AG10803 (cell line): ENCODE results near the gene ITPRID1.

Experiments used
- DNase-seq: peaks from one replicate; pipeline ENCODE4 v3.0.0; 2010; ENCODE audit warnings: low read depth
- H3K4me3 ChIP-seq: 2 replicates; pipeline ENCODE4 v1.5.1; 2011; ENCODE audit warnings: mild to moderate bottlenecking, low read length, control low read depth
- TF ChIP-seq, protein P1 (sequence below): conservative IDR thresholded peaks from 2 replicates; pipeline ENCODE4 v1.5.1; 2011; ENCODE audit warnings: mild to moderate bottlenecking, low read length, control low read depth, inconsistent platforms

Gene ITPRID1

DNA sequence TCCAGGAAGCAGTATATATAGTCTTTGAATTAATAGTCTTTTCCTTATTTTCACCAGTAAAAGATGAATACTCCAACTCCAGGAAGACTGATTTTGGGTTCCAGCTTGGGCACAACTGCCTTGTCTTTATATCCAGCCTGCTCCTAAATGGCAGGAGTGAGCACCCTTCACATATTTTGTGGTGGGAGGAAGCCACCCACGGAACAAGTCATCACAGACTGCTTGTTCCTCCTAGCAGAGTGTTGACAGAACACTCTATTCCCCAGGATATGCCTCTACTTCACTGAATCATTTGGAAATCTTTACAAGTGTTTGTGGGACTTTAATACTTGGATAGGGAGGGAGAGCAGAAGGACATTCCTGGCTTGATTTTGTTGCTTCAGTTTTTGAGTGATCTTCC, 31.7 kb downstream of the ITPRID1 start:
- TF ChIP-seq, protein P1, sequence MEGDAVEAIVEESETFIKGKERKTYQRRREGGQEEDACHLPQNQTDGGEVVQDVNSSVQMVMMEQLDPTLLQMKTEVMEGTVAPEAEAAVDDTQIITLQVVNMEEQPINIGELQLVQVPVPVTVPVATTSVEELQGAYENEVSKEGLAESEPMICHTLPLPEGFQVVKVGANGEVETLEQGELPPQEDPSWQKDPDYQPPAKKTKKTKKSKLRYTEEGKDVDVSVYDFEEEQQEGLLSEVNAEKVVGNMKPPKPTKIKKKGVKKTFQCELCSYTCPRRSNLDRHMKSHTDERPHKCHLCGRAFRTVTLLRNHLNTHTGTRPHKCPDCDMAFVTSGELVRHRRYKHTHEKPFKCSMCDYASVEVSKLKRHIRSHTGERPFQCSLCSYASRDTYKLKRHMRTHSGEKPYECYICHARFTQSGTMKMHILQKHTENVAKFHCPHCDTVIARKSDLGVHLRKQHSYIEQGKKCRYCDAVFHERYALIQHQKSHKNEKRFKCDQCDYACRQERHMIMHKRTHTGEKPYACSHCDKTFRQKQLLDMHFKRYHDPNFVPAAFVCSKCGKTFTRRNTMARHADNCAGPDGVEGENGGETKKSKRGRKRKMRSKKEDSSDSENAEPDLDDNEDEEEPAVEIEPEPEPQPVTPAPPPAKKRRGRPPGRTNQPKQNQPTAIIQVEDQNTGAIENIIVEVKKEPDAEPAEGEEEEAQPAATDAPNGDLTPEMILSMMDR = no peak
- H3K4me3 ChIP-seq = no peak overlapping the region
- DNase-seq = no peak

DNA sequence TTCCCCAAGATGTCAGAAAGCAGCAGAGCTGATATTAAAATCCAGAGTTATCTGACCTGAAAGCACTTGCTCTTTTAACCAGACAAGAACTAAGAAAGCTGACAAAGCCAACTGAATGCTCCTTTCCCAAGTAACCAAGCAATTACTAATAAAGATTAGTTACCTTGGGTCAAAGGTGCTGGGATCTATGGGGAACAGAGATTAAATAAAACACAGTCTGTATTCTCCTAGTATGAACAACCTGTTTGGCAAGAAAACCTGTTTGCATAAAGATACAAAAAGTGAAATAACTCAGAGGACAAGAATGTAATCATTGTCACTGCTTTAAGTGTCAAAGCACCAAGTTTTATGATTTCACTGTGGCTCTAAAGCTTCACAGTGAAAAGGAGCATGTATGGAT, 35.7 kb downstream of the ITPRID1 start:
- H3K4me3 ChIP-seq = no peak overlapping the region
- TF ChIP-seq, protein P1 = no peak
- no peak for DNase-seq

DNA sequence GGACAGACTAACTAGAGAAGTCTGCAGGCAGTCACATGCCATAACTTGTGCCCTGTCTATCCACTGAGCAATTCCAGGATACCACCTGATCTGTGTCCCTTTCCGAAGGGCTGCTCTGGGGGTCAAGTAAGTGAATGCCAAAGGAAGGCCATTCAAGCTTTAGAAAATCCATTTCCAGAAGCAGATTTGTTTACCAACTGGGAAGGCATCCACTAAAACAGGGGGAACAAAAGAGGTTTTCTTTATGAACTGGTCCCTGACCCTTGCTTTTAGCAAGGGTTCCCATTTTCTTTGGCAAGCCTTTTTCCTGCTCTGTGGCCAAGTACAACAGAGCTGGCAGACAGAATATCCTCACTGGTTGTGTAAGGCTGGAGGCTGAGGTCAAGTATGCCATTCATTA, 36.5 kb downstream of the ITPRID1 start:
- H3K4me3 ChIP-seq = no peak overlapping the region

DNA sequence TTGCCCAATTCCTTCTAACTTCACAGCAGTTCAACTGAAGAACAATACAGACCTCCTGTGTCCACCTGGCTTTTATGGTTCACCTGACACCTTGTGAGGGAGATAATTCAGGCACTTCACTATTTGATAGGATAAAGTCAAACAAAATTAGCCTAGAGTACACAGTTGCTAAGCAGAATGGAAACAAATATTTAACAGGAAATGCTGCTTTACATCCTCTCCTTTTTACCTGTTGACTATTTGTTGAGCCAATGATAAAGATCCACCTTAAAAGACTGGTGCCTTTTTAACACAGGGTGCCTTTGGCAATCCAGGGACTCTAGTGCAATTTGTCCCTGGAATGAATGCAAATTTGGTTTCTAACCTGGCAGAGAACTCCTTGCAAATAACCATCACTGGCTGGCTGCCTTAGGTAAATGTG, 39.8 kb downstream of the ITPRID1 start:
- TF ChIP-seq, protein P1 = no peak
- DNase-seq = no peak
- no peak overlapping the region for H3K4me3 ChIP-seq

More for the DNA sequence above, 36.5 kb downstream of the ITPRID1 start:
- no peak for DNase-seq
- TF ChIP-seq, protein P1 = no peak

DNA sequence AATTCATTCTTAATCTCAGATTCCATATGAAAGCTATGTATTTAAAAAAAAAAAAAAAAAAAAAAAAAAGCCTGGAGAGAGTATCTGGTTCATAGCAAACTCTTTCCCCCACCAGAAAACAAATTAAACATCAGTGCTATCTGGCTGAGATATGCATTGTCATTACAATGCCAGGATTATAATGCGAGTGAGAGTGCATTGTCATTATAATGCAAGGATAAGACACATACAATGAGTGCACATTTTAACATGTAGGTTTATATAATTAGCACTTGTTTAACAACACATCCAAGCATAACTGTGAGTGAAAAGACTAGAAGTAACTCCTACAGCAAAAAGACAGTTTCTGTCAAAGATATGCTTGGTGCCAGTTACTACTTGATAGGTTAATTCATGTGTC, 48.1 kb downstream of the ITPRID1 start:
- DNase-seq = no peak
- TF ChIP-seq, protein P1 = no peak

DNA sequence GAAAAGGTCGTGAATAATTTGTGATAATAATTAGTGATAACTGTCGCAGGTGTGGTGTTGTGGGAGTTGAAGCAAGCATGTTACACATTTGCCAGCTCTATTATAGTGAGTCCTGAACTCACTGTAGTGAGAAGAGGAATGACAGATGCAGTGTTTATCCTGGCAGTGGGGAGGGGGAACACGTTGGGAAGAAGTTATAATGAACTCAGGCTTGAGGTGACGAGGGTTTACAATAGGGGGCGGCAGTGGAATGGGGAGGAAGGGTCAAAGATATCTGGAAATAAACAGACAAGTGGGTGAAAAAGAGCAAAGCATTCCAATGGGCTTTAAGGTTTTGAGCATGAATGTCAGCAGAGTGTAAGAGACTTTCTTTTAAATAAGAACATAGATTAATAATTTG, 49.6 kb downstream of the ITPRID1 start:
- DNase-seq = no peak
- TF ChIP-seq, protein P1 = no peak
- no peak overlapping the region for H3K4me3 ChIP-seq

More for the DNA sequence above, 48.1 kb downstream of the ITPRID1 start:
- no peak overlapping the region for H3K4me3 ChIP-seq

DNA sequence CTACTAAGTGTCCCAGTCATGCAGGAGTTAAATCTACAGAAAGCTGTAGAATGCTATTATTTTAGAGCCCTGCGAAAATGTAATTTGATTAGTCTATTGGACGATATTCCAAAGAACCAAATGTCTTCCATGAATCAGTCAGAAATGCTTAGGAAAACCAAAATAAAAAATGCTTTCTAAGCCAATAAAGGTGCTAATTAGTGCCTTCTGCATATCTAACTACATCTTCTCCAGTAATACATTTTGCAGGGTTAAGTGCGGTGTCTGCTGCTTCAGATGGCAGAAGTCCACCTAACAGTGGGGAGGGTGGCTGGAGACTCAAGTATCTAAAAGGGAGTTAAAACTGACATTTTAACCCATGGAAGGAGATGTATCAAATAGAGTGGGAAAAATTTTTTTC, 50.1 kb downstream of the ITPRID1 start:
- H3K4me3 ChIP-seq = no peak overlapping the region
- DNase-seq = no peak
- TF ChIP-seq, protein P1 = no peak
